ENCODE data around the gene PNPLA5. TPM values are rescaled to one million over a fixed set of nuclear protein-coding genes. Genes with fewer than 3 reads are reported as not detected.

Gene PNPLA5
- total RNA-seq, 2 donors from 2014 or later = not detected

GRCh38 chr22:43923191-43923590 lies 31.4 kb upstream of the PNPLA5 start:
- DNase-seq (ENCODE audit: low spot score) (no peak), ATAC-seq (ENCODE audit: insufficient number of reproducible peaks, low FRiP score, low read depth) (no peak)
- Histone ChIP-seq H3K9me3 (no peaks in the 10 kb centered on the region), H3K4me1 (ENCODE audit: control insufficient read depth in 1 of 2, low read depth in 2 of 2) (peaks cover 0 to 6% of the 10 kb centered on the region in 2 donors), H3K4me3 (peak overlapping the region; percentile 74), H3K27ac (no peak overlapping the region), H3K36me3 (no peaks in the 10 kb centered on the region), H3K27me3 (replicated peaks; ENCODE audit: insufficient read depth) (peaks cover 5% of the 10 kb centered on the region)
- TF ChIP-seq CTCF (IDR thresholded peaks at IDR 0.05) = no peak

- ATAC-seq (ENCODE audit: insufficient number of reproducible peaks, low FRiP score, low read depth) = no peak
- Histone ChIP-seq H3K9me3 (no peaks in the 10 kb centered on the region), H3K4me1 (ENCODE audit: control insufficient read depth in 1 of 2, low read depth in 2 of 2) (peaks cover 0 to 6% of the 10 kb centered on the region in 2 donors), H3K36me3 (no peaks in the 10 kb centered on the region), H3K27me3 (replicated peaks; ENCODE audit: insufficient read depth) (peaks cover 5% of the 10 kb centered on the region), H3K27ac (no peak overlapping the region), H3K4me3 (no peak overlapping the region)
- TF ChIP-seq CTCF (IDR thresholded peaks at IDR 0.05) = no peak
- no peak for DNase-seq (ENCODE audit: low spot score)
Measured at GRCh38 chr22:43922123-43922522, 30.3 kb upstream of the PNPLA5 start.

GRCh38 chr22:43921370-43921769 lies 29.6 kb upstream of the PNPLA5 start:
- no peak for DNase-seq (ENCODE audit: low spot score)
- H3K4me1 ChIP-seq (ENCODE audit: control insufficient read depth in 1 of 2, low read depth in 2 of 2) = peaks cover 0 to 6% of the 10 kb centered on the region in 2 donors
- TF ChIP-seq CTCF (IDR thresholded peaks at IDR 0.05) = no peak

GRCh38 chr22:43919106-43919973 lies 27.5 kb upstream of the PNPLA5 start:
- H3K27me3 ChIP-seq (replicated peaks; ENCODE audit: insufficient read depth) = peaks cover 5% of the 10 kb centered on the region
- H3K4me3 ChIP-seq = no peak overlapping the region
- no peaks in the 10 kb centered on the region for H3K36me3 ChIP-seq
- H3K27ac ChIP-seq = no peak overlapping the region
- peaks cover 0 to 6% of the 10 kb centered on the region in 2 donors for H3K4me1 ChIP-seq (ENCODE audit: control insufficient read depth in 1 of 2, low read depth in 2 of 2)
- H3K9me3 ChIP-seq = no peaks in the 10 kb centered on the region
- ATAC-seq (ENCODE audit: insufficient number of reproducible peaks, low FRiP score, low read depth) (no peak), DNase-seq (ENCODE audit: low spot score) (no peak)
- TF ChIP-seq CTCF (IDR thresholded peaks at IDR 0.05) = no peak

More at GRCh38 chr22:43921370-43921769, 29.6 kb upstream of the PNPLA5 start:
- H3K27me3 ChIP-seq (replicated peaks; ENCODE audit: insufficient read depth) = peaks cover 5% of the 10 kb centered on the region
- no peak overlapping the region for H3K27ac ChIP-seq
- no peak for ATAC-seq (ENCODE audit: insufficient number of reproducible peaks, low FRiP score, low read depth)
- H3K36me3 ChIP-seq = no peaks in the 10 kb centered on the region
- no peak overlapping the region for H3K4me3 ChIP-seq
- H3K9me3 ChIP-seq = no peaks in the 10 kb centered on the region

- Histone ChIP-seq H3K27me3 (replicated peaks; ENCODE audit: insufficient read depth) (no peaks in the 10 kb centered on the region), H3K4me1 (ENCODE audit: control insufficient read depth in 1 of 2, low read depth in 2 of 2) (no peaks in the 10 kb centered on the region), H3K36me3 (no peaks in the 10 kb centered on the region), H3K4me3 (no peak overlapping the region), H3K27ac (no peak overlapping the region), H3K9me3 (no peaks in the 10 kb centered on the region)
- no peak for DNase-seq (ENCODE audit: low spot score)
- no peak for TF ChIP-seq CTCF (IDR thresholded peaks at IDR 0.05)
- ATAC-seq (ENCODE audit: insufficient number of reproducible peaks, low FRiP score, low read depth) = no peak
Measured at GRCh38 chr22:43917521-43917920, 25.7 kb upstream of the PNPLA5 start.
